Body of pancreas (tissue), 4 donors: Measurements from ENCODE around the gene LOXL3.

Experiments used
- CTCF ChIP-seq, 7 experiments: fragments of 450-650 bp in 4 of 7; fragments of 200-600 bp in 3 of 7; sonication (generic) in 3 of 7; IDR thresholded peaks; one replicate each; pipeline ENCODE4 v1.5.1; 2016 to 2019; ENCODE audit warnings: antibody characterized with exemption in 7 of 7
- POLR2A ChIP-seq, 3 donors: fragments of 450-650 bp; IDR thresholded peaks; one replicate each; pipeline ENCODE4 v1.6.1; 2016; ENCODE audit warnings: antibody characterized with exemption in 3 of 3, mild to moderate bottlenecking in 2 of 3

DNA sequence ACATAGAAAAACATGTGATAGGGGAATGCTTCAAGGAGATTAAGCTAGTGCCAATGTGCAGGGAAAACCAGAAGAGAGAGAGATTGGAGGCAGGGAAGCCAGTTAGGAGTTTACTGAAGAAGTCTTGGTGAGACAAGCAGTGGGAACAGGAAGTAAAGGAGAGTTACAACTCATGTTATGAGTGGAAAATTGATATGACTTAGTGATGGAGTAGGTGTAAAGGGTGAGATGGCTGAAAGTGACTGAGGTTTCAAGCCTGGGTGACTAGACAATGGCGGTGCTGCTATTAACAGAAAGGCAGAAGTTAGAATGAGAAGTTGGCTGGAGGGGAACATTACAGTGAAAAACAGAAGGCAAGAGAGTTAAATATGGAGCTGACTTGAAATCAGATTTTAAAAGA is 17.3 kb upstream of the LOXL3 start:
- TF ChIP-seq CTCF (IDR thresholded peaks at IDR 0.05) = no peak
- TF ChIP-seq POLR2A (IDR thresholded peaks at IDR 0.05) = no peak
